Skeletal muscle satellite cell (primary cell): ENCODE data around the gene WEE1.

Experiments used
- H3K27me3 ChIP-seq: 2 replicates; pipeline ENCODE4 v1.7.0; 2013; ENCODE audit warnings: low read length; ENCODE audit not compliant: control insufficient read depth, insufficient read depth
- H3K36me3 ChIP-seq: 2 replicates; pipeline ENCODE4 v1.7.0; 2013; ENCODE audit warnings: mild to moderate bottlenecking, control low read depth, low read length; ENCODE audit not compliant: insufficient read depth
- H3K4me1 ChIP-seq: 2 replicates; pipeline ENCODE4 v1.7.0; 2013; ENCODE audit warnings: low read length; ENCODE audit not compliant: control insufficient read depth, insufficient read depth
- H3K4me2 ChIP-seq: 2 replicates; pipeline ENCODE4 v1.7.0; 2013; ENCODE audit warnings: mild to moderate bottlenecking, low read length
- H3K4me3 ChIP-seq: 2 replicates; pipeline ENCODE4 v1.7.0; 2013; ENCODE audit warnings: low read length
- H3K9ac ChIP-seq: 2 replicates; pipeline ENCODE4 v1.7.0; 2013; ENCODE audit warnings: mild to moderate bottlenecking, low read depth, low read length, moderate library complexity
- H3K9me3 ChIP-seq: replicated peaks from 2 replicates; pipeline ENCODE4 v1.7.0; 2013; ENCODE audit warnings: mild to moderate bottlenecking, control low read depth, low read length

The WEE1 gene

GRCh38 chr11:9576701-9577381 is 3.4 kb downstream of the WEE1 start:
- H3K4me1 ChIP-seq: peaks cover 24% of the 10 kb centered on the region
- peak overlapping the region; percentile 96 for H3K9ac ChIP-seq
- peaks cover 41% of the 10 kb centered on the region for H3K36me3 ChIP-seq
- H3K4me2 ChIP-seq: peak overlapping the region; percentile 84
- peak overlapping the region; percentile 80 for H3K4me3 ChIP-seq
- H3K27me3 ChIP-seq: no peaks in the 10 kb centered on the region
- no peaks in the 10 kb centered on the region for H3K9me3 ChIP-seq

GRCh38 chr11:9577556-9577955 is 4.1 kb downstream of the WEE1 start:
- peak overlapping the region; percentile 80 for H3K4me3 ChIP-seq
- H3K4me1 ChIP-seq: peaks cover 17% of the 10 kb centered on the region
- no peaks in the 10 kb centered on the region for H3K9me3 ChIP-seq
- peaks cover 47% of the 10 kb centered on the region for H3K36me3 ChIP-seq
- peak overlapping the region; percentile 84 for H3K4me2 ChIP-seq
- H3K27me3 ChIP-seq: no peaks in the 10 kb centered on the region
- peak overlapping the region; percentile 96 for H3K9ac ChIP-seq

- Histone ChIP-seq H3K9me3 (no peaks in the 10 kb centered on the region), H3K9ac (no peak overlapping the region), H3K36me3 (peaks cover 72% of the 10 kb centered on the region), H3K4me1 (peaks cover 17% of the 10 kb centered on the region), H3K4me3 (no peak overlapping the region), H3K4me2 (no peak overlapping the region), H3K27me3 (no peaks in the 10 kb centered on the region)
Measured at GRCh38 chr11:9580894-9581293, 7.4 kb downstream of the WEE1 start.

GRCh38 chr11:9581556-9582161 is 8.2 kb downstream of the WEE1 start:
- H3K4me3 ChIP-seq: no peak overlapping the region
- peaks cover 17% of the 10 kb centered on the region for H3K4me1 ChIP-seq
- no peaks in the 10 kb centered on the region for H3K9me3 ChIP-seq
- H3K27me3 ChIP-seq: no peaks in the 10 kb centered on the region
- H3K4me2 ChIP-seq: no peak overlapping the region
- H3K36me3 ChIP-seq: peaks cover 80% of the 10 kb centered on the region
- H3K9ac ChIP-seq: no peak overlapping the region

DNA sequence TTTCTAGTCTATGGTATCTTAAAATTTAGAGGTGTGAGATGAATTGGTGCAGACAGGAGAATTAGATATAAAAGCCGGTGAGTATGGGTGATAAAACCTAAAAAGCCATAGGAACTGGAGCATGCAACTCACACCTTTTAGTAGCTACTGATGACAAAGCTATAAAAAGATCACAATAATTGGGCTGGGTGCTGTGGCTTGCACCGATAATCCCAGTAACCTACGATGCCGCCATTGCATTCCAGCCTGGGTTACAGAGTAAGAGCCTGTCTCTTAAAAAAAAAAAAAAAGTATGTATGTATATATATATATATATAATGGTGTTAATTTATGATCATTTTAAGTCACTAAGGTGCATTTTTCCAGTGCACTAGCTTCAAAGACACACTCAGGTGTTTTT is 17.2 kb downstream of the WEE1 start:
- no peak overlapping the region for H3K9ac ChIP-seq
- no peaks in the 10 kb centered on the region for H3K9me3 ChIP-seq
- no peak overlapping the region for H3K4me3 ChIP-seq
- H3K4me1 ChIP-seq: no peaks in the 10 kb centered on the region
- no peak overlapping the region for H3K4me2 ChIP-seq
- H3K36me3 ChIP-seq: peaks cover 45% of the 10 kb centered on the region
- no peaks in the 10 kb centered on the region for H3K27me3 ChIP-seq

- Histone ChIP-seq H3K9ac (no peak overlapping the region), H3K27me3 (no peaks in the 10 kb centered on the region), H3K4me1 (no peaks in the 10 kb centered on the region), H3K4me2 (no peak overlapping the region), H3K36me3 (peaks cover 11% of the 10 kb centered on the region), H3K4me3 (no peak overlapping the region), H3K9me3 (no peaks in the 10 kb centered on the region)
Measured at GRCh38 chr11:9594267-9595046, 21.0 kb downstream of the WEE1 start.

DNA sequence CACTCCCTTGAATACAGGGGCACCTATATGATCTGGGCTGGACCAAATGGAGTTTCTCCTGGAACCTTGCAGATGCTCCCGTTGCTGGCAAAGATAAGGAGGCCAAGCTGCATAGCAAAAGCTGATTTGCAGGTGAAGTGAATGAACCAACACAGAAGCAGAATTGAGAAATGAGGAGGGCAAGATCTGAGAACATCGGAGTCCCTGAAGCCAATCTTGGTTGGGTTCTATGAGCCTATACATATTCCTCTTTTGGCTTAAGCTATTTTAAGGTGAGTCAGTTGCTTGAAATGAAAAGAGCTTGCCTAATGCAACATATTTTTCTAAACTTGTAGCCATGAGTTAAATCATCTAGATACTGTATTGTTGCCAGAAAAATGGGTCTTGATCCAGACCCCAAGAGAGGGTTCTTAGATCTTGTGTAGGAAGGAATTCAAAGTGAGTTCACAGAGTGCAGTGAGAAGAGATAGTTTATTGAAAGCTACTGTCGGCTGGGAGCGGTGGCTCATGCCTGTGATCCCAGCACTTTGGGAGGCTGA is 23.5 kb downstream of the WEE1 start:
- no peak overlapping the region for H3K4me3 ChIP-seq
- H3K36me3 ChIP-seq: no peaks in the 10 kb centered on the region
- no peaks in the 10 kb centered on the region for H3K9me3 ChIP-seq
- peaks cover 12% of the 10 kb centered on the region for H3K4me1 ChIP-seq
- no peaks in the 10 kb centered on the region for H3K27me3 ChIP-seq
- H3K9ac ChIP-seq: no peak overlapping the region
- H3K4me2 ChIP-seq: no peak overlapping the region

DNA sequence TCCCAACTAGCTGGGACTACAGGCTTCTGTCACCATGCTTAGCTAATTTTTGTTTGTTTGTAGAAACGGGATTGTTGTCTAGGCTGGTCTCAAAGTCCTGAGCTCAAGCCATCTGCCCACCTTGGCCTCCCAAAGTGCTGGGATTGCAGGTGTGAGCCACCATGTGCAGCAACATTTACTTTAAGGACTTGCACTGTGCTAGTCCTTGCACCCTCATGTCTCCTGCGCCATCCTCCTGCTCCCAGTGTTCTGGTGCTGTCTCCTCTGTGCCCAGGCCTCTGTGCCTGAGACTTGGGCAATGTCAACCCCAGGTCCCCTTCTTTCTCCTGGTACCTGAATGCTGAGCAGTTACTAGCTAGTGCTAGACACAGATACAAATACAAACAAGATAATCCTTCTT is 26.7 kb downstream of the WEE1 start:
- no peak overlapping the region for H3K4me2 ChIP-seq
- H3K27me3 ChIP-seq: no peaks in the 10 kb centered on the region
- no peaks in the 10 kb centered on the region for H3K9me3 ChIP-seq
- no peak overlapping the region for H3K9ac ChIP-seq
- H3K4me1 ChIP-seq: peaks cover 12% of the 10 kb centered on the region
- H3K36me3 ChIP-seq: no peaks in the 10 kb centered on the region
- H3K4me3 ChIP-seq: no peak overlapping the region

- H3K4me3 ChIP-seq: no peak overlapping the region
- no peaks in the 10 kb centered on the region for H3K36me3 ChIP-seq
- H3K4me2 ChIP-seq: no peak overlapping the region
- peaks cover 12% of the 10 kb centered on the region for H3K4me1 ChIP-seq
- no peaks in the 10 kb centered on the region for H3K27me3 ChIP-seq
- no peak overlapping the region for H3K9ac ChIP-seq
- no peaks in the 10 kb centered on the region for H3K9me3 ChIP-seq
Measured at GRCh38 chr11:9600644-9601036, 27.2 kb downstream of the WEE1 start.

DNA sequence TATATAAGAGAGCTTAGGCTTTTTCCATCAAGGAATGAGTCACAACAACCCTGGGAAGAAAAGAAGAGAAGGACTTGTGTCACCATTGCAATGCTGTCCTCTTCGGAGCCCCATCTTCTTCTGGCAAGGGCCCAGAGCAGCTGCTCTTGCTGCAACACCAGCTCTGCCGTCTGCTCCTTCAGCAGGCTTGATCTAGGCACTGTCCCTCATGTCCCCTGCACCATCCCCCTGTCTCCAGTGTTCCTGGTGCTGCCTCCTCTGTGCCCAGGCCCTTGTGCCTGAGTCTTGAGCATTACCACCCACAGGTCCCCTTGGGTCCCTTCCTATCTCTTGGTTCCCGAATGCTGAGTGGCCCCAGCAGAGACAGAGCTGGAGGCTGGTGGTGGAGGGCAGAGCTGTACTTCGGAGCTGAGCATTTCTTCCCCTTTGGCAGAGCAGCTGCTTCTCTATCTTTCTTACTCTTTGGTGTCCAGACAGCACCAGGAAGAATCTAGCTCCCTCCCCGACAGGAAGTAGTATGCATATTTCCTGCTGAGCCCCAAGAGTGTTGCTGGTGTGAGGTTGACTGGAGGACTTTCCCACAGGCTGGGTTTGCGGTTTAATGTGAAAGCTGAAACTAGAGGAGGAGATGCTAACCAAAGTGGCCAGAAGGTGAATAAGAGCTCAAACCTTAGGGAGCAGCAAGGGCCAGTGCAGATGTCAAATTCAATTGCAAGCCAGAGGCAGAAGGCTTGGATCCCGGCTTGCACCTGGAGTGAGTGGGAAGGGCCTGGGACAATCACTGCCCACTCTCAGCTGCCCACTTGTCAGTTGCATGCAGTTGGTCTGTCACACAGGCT is 27.8 kb downstream of the WEE1 start:
- Histone ChIP-seq H3K9me3 (no peaks in the 10 kb centered on the region), H3K36me3 (no peaks in the 10 kb centered on the region), H3K4me1 (peaks cover 12% of the 10 kb centered on the region), H3K27me3 (no peaks in the 10 kb centered on the region), H3K4me3 (peak overlapping the region; percentile 16), H3K9ac (peak overlapping the region; percentile 27), H3K4me2 (peak overlapping the region; percentile 34)

GRCh38 chr11:9601876-9602199 is 28.4 kb downstream of the WEE1 start:
- Histone ChIP-seq H3K4me2 (peak overlapping the region; percentile 34), H3K36me3 (no peaks in the 10 kb centered on the region), H3K4me1 (peaks cover 12% of the 10 kb centered on the region), H3K9me3 (no peaks in the 10 kb centered on the region), H3K4me3 (peak overlapping the region; percentile 16), H3K27me3 (no peaks in the 10 kb centered on the region), H3K9ac (no peak overlapping the region)
